ENCODE results near the gene PPARGC1A.

Gene PPARGC1A

GRCh38 chr4:23838131-23838530 lies 51.7 kb downstream of the PPARGC1A start:
- DNase-seq, result no peak

- no peak for DNase-seq
These were observed 52.5 kb downstream of the PPARGC1A start for GRCh38 chr4:23837371-23837770.

- DNase-seq, result no peak
These were observed 53.9 kb downstream of the PPARGC1A start for GRCh38 chr4:23835774-23836478.

- DNase-seq, result no peak
These were observed 61.1 kb downstream of the PPARGC1A start for GRCh38 chr4:23828779-23829178.

- DNase-seq, result no peak
These were observed 61.7 kb downstream of the PPARGC1A start for GRCh38 chr4:23828020-23828715.

- DNase-seq, result no peak
These were observed 67.7 kb downstream of the PPARGC1A start for GRCh38 chr4:23822181-23822580.

GRCh38 chr4:23819041-23819511 lies 70.8 kb downstream of the PPARGC1A start:
- DNase-seq, result no peak

GRCh38 chr4:23818097-23818885 lies 71.6 kb downstream of the PPARGC1A start:
- no peak for DNase-seq

- no peak for DNase-seq
These were observed 74.7 kb downstream of the PPARGC1A start for GRCh38 chr4:23814996-23815660.

- DNase-seq, result no peak
These were observed 75.3 kb downstream of the PPARGC1A start for GRCh38 chr4:23814587-23814986.

- DNase-seq, result no peak
These were observed 78.7 kb downstream of the PPARGC1A start for GRCh38 chr4:23811161-23811560.

- DNase-seq, result no peak
These were observed 84.4 kb downstream of the PPARGC1A start for GRCh38 chr4:23805450-23805851.

GRCh38 chr4:23789762-23790161 lies 100.1 kb downstream of the PPARGC1A start:
- DNase-seq, result no peak

- DNase-seq, result no peak
These were observed 101.4 kb downstream of the PPARGC1A start for GRCh38 chr4:23788460-23788859.

- no peak for DNase-seq
These were observed 101.8 kb downstream of the PPARGC1A start for GRCh38 chr4:23788027-23788426.

- no peak for DNase-seq
These were observed 106.9 kb downstream of the PPARGC1A start for GRCh38 chr4:23782778-23783437.

- no peak for DNase-seq
These were observed 110.0 kb downstream of the PPARGC1A start for GRCh38 chr4:23779839-23780238.

GRCh38 chr4:23779422-23779821 lies 110.4 kb downstream of the PPARGC1A start:
- DNase-seq, result no peak

- no peak for DNase-seq
These were observed 114.2 kb downstream of the PPARGC1A start for GRCh38 chr4:23775694-23776093.

GRCh38 chr4:23774909-23775308 lies 114.9 kb downstream of the PPARGC1A start:
- DNase-seq, result no peak

GRCh38 chr4:23773884-23774636 lies 115.8 kb downstream of the PPARGC1A start:
- DNase-seq, result no peak
